NCI-H2196 (cell line): ENCODE results near the gene PSD4.

Experiments
- DNase-seq: peaks from one replicate; lab custom pipeline; 2025; ENCODE audit not compliant: unreplicated experiment; lab: John Stamatoyannopoulos, UW

Gene PSD4

DNA sequence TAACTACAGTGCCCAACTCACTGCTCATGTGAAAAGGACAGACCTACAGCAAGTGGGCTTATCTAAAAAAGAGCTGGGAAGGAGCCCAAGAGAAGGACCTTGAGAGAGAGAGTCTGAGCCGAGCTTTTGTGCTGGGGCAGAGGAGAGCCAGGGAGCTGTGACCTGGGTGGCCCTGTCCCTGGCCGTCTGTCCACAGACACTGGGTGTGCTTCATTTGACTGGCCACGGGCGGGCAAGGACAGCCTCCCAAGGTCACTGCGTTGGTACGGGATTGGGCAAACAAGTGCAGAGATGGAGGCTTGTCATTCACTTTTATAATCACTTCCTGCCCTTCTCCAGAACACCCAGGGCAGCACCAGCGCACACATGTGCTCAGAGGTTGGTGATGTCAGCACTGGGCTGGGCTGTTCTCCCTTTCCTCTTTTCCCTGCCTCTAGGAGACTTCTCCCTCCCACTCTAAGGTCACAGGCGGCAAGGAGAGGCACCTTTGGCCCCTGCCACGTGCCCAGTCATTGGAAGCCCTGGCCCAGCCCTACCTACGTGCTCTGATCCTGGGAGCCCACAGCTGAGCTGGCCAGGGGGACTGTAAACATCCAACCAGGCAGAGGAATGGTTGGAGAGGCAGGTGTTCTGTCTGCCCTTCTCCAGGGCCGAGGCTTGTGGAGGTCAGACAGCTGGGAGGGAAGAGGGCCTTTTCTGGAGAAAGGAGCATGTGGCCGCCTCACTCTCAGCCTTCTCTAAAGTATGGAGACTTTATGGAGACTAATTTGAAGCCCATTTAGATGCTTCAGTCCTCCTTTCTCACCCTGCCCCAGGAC lies 6.4 kb upstream of the PSD4 start:
- peak; percentile 81 for DNase-seq

DNA sequence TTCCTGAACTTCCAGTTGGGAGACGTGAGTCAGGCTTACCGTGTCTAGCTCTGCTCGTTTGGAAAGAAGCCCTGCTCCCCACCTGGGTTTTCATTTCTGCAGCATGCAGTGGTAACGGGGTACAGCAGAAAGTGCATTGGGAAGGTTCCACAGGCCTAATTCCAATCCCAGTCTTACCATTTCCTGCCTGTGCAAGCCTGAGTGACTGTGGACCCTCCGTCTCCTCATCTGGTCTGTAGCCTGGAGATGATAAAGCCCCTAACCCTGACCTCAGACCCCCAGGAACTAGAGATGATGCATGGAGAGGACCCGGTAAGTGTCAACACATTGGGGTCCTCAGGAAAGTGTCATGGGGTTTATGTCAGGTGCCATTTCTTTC lies 5.8 kb upstream of the PSD4 start:
- no peak for DNase-seq

DNA sequence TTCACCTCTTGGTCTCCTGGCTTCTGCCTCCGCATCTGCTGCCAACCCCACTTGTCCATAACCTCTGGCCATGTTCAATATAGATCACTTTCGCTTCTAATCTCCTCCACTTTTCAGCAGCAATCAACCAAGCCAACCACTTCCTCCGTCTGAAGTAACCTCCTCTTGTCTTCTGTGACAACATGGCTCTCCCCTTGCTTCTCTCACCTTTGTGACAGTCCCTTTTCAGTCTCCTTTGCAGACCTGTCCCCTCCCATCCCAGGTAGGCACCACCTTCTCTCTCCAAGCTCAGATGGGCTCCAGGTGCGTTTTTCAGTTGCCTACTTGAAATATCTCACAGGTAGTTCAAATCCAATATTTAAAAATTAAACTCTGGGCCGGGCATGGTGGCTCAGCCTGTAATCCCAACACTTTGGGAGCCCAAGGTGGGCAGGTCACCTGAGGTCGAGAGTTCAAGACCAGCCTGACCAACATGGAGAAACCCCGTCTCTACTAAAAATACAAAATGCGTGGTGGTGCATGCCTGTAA lies 4.7 kb upstream of the PSD4 start:
- no peak for DNase-seq

DNA sequence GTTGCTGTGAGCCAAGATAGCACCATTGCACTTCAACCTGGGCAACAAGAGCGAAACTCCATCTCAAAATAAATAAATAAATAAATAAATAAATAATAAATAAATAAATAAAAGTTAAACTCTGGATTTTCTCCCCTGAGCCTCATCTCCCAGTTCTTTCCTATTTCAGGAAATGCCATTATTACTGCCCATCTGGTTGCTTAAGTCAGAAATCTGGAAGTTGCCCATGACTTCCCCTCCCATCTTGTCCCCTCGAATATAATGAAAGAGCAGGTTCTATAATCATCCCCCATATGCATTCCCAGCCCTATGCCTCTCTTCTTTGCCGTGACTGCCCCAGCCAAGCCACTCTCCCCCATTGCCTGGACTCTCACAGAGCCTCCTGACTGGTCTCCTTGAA lies 4.2 kb upstream of the PSD4 start:
- DNase-seq = no peak

DNA sequence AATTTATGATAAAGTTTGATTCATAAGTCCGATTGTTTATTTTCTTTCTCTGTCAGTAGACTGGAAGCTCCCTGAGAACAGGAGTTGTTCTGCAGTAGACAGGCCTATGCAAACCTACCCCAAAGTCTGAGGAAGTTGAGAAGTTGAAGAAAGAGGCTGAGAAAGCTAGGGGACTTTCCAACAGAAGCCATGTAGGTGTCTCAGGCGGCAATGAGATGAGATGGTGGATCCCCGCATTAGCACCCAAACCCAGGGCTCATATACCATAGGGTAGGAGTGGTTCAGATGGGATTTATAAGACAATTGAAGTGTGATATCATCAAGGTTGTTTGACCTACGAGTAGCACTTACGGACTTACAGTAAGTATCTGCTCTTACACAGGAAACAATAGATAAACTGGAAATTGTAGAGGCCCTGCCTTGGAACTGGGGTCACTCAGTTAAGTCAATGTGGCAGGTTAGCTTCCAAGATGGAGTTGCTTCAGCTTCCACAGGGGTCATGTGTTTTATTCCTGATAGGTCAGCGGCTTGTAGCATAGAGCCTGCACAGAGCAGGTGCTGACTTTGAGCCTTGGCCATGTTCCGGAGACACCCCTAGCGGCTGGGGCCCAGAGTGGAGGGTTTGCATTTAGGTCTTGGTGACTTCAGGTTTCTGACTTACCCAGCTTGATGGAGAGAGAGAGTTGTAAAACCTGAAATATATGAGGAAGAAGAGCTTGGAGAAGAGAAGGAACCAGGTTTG lies 2.3 kb upstream of the PSD4 start:
- DNase-seq = no peak

DNA sequence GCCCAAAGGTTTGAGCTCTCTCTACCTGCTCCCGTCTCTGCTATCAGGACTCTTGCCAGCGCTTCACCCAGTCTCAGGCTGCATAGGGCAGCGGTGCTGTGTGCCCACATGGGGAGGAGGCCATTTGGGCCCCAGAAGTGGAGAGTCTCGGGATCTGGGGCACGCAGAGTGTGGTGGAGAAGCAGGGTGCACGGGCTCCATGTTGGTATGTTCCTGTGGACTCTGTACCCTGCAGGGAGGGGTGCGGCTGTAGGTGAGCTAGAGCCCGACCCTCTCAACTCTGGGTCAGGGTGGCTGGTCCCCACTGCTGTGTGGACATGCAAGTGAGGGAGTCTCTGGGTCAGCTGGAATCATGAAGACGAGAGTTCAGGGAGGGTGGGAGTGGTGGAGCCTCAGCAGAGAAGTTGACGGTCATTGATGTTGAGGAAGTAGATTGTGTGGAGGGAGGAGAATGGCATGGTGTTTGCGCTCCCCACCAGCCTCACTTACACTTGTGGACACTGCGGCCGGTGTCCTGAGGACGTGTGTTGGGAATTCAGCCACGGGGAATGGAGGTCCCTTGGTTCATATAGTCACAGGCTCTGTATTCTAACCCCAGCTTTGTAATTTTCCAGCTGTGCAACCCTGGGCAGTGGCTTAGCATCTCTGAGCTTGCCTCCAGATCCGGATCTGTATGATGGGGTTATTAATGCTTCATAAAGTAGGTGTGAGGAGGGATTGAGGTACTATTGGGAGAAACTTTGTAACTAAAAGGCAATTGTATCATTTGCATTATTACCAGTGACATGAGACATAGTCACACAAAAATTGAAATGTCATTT lies 840 bp upstream of the PSD4 start:
- no peak for DNase-seq

DNA sequence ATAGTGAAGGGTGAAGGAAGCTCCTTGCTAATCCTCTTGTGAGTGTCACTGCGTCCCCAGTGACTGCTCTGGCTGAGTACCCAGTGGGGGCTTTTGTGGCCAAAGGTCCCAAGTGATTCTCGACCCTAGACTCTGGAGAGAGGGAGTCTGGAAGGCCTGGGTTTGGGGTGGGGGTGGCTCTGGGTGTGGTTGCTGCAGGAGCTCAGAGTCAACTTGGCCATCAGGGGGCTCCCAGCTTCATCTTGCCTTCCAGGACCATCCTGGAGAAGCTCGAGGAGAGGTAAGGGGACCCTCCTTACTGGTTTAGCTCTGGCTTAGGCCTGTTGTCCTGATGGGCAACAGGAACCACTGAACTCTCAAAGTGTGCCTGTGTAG lies 592 bp downstream of the PSD4 start:
- no peak for DNase-seq

DNA sequence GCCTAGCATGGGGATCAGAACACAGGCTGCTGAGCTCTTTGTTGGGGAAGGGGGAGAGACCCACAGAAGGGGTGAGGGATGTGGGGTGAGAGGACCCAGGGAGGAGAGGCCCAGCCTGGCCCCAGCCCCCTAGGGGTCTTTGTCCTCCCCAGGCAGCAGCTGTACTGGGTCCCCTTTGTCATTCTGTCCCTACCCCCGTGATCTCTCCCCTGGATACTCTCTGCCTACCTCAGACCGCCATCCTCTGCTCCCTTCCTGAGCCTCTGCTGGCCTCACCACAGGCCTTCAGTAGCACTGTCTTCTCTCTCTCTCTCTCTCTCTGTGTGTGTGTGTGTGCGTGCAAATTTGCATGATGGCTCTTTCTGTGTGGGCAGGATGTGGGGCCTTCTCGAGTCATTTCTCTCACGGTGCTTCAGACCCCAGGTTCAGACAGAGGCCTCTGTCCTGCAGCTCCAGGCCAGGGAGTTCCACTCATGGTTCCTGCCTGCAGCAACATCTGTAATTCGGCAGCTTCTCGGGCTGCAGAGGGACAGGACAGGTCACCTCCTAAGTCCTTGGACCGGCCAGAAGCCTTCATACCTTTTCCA lies 1.4 kb downstream of the PSD4 start:
- DNase-seq = no peak

DNA sequence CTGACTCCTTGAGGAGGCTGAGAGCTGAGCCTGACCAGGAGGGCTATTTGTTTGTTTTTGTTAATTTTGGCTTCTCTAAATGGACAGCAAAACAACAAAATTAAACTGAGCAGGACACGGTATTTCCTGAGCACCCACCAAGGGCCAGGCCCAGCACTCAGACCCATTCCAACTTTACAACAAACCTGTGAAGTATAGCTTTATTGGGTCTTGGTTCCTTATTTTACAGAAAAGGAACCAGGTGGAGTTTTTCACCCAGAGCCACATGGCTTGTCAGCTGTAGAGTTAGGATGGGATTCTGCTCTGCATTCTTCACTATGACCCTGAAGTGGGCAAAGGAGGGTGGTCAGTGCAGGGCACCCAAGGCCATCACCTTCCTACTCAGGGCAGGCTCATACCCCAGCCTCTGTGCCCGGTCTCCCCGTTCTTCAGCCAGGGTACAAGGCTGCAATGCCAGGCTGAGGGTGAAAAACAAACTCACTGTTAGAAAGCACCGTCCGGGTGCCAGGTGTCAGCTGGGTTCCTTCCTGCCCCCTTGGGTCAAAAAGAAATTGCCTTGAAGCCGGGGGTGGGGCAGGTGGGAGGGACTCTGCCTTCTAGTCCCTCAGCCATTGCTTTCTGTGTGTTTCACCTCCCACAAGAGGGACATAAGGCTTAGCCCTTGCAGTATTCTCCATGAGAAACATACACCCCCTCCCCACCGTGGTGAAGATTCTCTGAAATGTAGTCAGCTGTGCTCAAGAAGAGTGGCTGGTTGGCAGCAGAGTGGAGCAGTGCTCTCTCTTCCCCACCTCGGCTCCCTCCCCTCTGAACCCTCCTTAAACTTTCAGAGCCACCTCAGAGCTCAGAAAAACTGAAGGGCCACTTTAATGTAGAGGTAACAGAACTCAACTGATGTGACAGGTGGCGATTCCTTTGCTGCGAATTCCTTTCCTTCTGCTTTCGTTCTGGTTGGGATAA lies 2.2 kb downstream of the PSD4 start:
- no peak for DNase-seq

DNA sequence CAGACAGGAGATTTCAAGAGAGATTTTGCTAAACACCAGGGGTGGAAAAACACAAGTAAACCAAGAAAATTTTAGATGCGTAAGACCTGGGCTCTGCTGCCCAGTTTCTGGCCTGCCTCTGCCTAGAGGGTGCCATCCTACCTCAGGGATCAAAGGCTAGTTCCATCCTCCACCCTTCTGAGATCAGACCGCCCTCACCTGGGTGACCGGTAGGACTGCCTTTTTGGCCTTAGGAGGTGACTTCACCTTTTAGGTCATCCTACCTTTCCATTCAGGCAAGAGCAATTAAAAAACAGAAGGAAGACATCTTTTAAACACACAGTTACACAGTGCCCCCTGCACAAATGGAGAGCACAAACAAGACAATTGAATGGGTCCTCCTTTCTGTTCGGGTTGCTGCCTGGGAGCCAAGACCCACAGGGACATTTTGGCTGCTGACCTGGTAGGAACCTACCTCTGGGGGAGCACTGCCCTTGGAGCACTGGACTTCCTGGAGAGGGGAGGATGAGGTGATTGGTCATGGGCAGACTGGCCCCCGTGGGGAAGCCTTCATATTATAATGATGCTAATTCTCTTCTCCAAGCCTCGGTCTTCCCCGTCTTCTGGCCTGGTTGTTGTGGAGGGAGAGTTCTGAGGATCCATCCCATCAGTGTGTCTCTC lies 3.1 kb downstream of the PSD4 start:
- DNase-seq = no peak

DNA sequence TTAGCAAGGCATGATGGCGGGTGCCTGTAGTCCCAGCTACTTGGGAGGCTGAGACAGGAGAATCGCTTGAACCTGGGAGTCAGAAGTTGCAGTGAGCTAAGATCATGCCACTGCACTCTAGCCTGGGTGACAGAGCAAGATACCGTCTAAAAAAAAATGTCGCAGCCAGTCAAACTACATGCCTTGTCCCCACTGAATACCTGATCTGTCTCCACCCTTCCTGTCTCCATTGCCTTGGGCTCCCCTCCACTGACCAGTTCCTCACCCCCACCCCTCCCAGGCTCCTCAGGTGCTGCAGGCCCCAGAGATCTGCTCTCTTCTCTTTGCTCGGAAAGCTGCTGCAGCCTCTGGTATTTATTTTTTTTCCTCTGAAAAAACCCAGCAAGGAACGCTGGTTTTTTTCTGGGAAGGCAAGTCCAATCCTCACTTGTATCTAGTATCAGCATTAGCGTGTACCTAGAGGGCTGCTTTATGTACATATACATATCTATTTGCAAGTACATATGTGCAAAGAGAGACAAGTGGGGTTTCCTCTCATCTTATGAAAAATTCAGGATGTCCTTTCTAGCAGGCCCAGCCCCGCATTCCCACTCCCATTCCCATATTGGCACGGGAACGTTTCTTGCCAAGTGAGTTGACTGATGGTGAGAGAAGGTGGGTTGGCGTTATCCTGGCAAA lies 4.4 kb downstream of the PSD4 start:
- no peak for DNase-seq

DNA sequence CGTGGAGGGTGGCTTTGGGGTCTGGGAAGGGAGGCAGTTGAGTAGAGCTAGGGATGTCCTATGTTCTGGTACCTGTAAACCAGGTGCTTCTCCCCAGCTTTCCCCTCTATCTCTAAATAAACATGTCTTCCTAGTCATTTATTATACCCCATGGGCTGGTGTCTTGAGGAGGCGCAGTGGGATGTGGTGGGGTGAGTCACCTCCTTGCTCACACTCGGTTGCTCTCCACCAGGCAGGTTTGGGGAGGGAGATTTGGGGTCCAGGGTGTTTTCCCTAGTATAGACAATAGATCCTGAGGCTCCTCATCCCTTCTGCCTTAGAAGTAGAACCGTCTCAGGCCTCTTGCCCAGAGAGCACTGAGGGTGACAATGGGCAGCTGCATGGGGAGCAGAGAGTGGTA lies 5.1 kb downstream of the PSD4 start:
- DNase-seq = no peak

DNA sequence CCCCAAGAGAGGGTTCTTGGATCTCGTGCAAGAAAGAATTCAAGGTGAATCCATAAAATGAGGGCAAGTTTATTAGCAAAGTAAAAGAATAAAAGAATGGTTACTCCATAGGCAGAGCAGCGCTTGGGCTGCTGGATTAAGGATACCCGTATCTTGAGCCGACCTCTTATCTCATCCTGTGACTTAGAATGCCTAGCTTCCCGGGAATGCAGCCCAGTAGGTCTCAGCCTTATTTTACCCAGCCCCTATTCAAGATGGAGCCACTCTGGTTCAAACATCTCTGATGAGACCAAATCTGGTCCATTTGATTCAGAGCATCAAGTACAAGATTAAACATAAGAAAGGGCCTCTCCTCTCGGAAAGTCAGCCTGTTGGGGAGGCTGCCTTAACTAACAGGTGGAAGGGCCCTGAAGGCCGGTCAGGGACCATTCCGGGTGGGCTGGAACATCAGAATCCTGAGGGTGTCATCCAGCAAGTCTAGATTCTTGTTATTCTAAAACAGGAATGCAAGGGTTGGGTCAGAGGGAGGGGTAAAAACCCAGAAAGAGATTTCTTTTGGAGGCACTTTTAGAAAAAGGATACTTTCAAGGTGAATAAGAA lies 5.8 kb downstream of the PSD4 start:
- no peak for DNase-seq

DNA sequence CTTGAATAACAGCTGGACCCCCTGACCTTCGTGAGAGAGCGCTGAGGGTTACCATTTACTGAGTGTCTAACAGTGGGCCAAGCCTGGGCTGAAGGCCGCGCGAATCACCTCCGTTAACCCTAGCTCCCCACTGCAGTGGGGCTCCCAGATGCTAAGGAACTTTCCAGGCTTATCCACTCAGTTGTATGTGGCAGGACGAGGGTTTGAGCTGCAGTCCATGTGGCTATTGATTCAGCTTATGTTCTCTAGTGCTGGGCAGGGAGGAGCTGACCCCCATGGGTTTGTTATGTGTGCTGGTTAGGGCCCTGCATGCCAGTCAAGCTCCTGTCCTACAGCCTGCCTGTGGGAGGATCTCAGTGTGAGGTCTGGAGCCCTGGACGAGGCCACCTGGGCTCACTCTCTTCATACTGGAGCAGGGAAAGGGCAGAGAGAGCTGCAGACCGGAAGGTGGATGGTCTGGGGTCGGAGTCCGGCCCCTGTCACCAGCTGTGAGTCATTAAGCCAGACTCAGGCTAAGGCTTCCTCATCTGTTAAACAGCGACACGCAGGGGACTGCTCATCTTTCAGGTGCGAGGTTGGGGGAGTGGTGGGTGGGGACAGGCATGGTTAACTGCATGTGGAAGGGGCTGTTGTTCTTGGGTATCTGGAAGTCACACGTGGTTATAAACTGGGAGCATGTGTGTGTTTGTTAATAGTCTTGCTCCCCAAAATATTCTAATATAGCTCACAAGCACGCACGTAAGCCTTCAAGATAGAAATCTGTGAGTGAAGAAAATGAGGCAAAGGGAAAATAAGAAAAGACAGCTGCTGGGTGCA lies 6.6 kb downstream of the PSD4 start:
- no peak for DNase-seq

DNA sequence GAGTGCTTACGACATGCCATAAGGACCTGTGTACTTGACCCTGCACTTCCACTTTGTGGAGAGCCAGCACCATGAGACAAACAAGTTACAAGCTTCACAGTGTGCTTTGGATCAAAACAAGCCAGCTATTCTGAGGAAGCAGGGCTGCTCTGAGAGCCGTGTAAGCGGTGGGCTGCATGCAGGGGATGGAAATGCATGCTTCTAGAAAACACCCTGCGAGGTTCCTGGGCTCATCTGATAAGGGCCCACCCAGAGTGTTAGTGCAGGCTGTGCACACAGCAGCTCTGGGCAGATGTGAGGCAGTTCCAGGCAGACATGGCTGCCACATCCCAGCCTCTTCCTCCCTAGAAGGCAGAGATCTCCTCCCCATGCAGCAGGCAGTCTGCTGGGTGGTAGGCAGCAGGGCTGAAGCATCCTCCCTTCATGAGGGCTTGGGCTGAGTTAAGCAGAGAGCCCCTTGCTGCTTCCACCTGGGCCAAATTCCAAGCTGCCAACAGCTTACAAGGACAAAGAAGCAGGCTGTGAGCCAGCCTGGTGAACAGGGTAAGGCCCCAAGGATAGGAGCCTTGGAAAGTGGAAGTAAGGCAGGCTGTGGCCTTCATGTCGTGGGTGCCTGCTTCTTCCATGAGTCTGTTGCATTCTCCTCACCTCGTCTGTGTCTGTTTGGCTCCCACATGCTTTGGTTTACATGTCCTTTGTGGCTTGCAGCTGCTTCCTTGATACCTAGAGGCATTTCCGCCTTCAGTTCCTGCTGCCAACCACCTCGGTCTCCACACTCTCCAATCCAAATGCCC lies 7.7 kb downstream of the PSD4 start:
- DNase-seq = no peak

DNA sequence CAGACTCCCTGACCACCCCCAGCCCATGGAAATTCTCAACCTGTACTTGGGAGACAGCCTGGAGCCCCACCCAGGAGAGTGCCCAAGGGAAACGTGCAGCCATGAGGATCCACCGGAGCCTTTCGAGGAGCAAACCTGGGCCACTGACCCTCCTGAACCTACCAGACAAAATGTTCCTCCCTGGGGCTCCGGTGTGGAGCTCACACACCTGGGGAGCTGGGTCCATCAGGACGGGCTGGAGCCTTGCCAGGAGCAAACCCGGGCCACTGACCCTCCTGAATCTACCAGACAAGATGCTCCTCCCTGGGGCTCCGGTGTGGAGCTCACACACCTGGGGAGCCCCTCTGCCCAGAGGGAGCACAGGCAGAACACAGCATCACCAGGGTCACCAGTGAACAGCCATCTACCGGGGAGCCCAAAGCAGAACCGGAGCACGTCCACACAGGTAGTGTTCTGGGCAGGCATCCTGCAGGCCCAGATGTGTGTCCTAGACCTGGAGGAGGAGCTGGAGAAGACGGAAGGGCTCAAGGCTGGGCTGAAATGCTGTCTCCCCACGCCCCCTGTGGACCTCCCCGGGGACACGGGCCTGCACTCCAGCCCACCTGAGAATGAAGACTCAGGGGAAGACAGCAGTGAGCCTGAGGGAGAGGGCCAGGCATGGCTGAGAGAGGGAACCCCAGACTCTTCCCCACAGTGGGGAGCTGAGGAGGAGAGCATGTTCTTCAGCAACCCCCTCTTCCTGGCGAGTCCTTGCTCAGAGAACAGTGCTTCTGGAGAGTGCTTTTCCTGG lies 8.9 kb downstream of the PSD4 start:
- no peak for DNase-seq
